ENCODE results near the gene INTS15. TPM values are rescaled to one million over a fixed set of nuclear protein-coding genes. Genes with fewer than 3 reads are reported as not detected.

INTS15 gene
- total RNA-seq, 6 experiments from 2014 or later: 10.2 to 16.6 (median 14.0) TPM

DNA sequence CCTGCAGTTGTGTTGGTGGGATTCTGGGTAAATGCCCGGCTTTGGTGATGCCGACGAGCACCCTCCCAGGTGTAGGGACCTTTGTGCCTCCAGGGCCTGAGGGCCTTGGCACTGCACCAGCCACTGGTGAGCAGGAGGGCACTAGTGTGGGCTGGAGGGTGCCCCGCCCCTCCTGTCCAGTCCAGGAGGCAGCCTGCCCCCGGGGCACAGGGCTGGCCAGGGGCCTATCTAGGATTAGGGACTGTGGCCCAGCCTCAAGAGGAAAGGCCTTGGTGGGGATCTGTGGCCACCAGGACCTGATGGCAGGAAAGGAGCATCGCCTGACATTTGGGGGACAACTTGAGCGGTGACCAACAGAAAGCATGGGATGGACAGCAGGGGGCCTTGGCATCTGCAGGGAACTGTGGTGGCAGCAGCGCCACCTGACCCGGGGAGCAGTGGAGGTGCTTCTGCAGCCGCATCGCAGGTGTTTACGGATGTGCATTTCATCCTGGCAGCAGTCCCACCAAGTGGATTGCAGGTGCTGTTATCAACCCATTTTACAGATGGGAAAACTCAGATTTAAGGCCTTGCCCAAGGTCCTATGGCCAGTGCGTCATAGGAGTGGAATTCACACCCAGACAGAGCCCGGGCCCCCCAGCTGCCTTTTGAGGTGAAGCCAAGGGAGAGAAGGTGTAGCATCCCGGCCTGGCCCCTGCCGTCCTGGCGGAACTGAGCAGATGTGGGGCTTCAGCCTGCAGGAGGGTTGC lies 58.4 kb downstream of the INTS15 start:
- ATAC-seq (no peak), DNase-seq (peak in 1 of 3 donors; percentile 35)
- intact Hi-C loops (cut with DNase I): no loop called here
- 100% methylated on average over 1 of the region's 17 CpGs for WGBS (ENCODE audit: insufficient coverage, low coverage, low lambda C conversion rate, missing lambda C conversion rate)
- TF ChIP-seq, protein P1, sequence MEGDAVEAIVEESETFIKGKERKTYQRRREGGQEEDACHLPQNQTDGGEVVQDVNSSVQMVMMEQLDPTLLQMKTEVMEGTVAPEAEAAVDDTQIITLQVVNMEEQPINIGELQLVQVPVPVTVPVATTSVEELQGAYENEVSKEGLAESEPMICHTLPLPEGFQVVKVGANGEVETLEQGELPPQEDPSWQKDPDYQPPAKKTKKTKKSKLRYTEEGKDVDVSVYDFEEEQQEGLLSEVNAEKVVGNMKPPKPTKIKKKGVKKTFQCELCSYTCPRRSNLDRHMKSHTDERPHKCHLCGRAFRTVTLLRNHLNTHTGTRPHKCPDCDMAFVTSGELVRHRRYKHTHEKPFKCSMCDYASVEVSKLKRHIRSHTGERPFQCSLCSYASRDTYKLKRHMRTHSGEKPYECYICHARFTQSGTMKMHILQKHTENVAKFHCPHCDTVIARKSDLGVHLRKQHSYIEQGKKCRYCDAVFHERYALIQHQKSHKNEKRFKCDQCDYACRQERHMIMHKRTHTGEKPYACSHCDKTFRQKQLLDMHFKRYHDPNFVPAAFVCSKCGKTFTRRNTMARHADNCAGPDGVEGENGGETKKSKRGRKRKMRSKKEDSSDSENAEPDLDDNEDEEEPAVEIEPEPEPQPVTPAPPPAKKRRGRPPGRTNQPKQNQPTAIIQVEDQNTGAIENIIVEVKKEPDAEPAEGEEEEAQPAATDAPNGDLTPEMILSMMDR (IDR thresholded peaks at IDR 0.05): no peak
- no peak for TF ChIP-seq POLR2A (IDR thresholded peaks at IDR 0.05)
- Histone ChIP-seq H3K27ac (no peak overlapping the region), H3K36me3 (peaks cover 0 to 35% (median 12%) of the 10 kb centered on the region in 4 donors), H3K9me3 (no peaks in the 10 kb centered on the region), H3K27me3 (no peaks in the 10 kb centered on the region), H3K4me3 (no peak overlapping the region), H3K4me1 (no peaks in the 10 kb centered on the region)

DNA sequence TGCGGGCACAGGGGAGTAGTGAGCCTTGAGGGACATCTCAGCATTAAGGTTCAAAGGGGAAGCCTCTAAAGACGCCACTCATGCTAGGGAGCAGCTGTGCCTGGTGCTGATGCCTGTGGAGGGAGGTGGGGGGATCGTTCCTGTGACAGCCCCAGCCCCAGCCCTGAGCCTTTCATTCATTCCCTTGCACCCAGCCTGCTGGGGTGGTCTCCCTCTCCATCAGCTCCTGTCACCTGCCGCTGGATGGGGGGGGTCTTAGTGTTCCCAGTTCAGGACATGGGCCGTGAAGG lies 58.9 kb downstream of the INTS15 start:
- Histone ChIP-seq H3K4me1 (no peaks in the 10 kb centered on the region), H3K9me3 (no peaks in the 10 kb centered on the region), H3K36me3 (peaks cover 0 to 31% (median 10%) of the 10 kb centered on the region in 4 donors), H3K27me3 (no peaks in the 10 kb centered on the region), H3K4me3 (no peak overlapping the region), H3K27ac (no peak overlapping the region)
- TF ChIP-seq, protein P1 (IDR thresholded peaks at IDR 0.05): no peak
- TF ChIP-seq POLR2A (IDR thresholded peaks at IDR 0.05): no peak
- WGBS (ENCODE audit: insufficient coverage, low coverage, low lambda C conversion rate, missing lambda C conversion rate): 80% methylated on average over 1 of the region's 5 CpGs
- intact Hi-C loops (cut with DNase I): no loop called here
- ATAC-seq: no peak
- DNase-seq: peak in 1 of 3 donors; percentile 21

DNA sequence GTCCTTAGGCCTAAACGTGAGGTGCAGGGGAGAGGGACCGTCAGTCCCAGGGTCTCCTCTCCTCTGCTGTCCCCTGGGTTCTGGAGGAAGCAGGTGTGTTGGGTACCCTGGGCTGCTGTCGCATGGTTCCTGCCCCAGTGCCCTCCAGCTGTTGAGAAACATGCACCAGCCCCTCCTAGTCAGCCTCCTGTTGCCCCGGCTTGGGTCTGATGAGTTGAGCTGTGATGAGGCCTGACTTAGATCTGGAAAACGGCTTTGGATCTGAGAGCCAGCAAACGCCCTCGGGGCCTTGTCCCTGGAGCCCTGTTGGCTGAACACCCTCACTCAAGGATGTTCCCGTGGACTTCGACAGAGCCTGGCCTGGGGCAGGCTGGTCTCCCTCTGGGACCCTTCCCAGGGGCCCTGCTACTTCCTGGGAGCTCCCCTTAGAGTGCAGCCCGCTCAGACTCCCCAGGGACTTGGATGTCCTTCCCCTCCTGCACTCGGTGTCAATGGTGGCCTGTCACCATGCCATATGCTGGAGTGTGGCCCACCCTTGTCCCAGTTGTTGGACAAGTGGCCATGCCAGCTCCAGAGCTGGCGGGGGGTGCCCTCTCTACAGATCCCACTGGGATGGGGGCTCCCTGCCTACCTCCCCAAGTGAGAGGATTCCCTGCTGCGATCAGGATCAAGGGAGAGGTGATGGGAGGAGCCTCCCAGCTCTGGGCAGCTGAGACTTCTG lies 59.6 kb downstream of the INTS15 start:
- Histone ChIP-seq H3K4me3 (no peak overlapping the region), H3K36me3 (peaks cover 0 to 33% (median 8%) of the 10 kb centered on the region in 4 donors), H3K27ac (no peak overlapping the region), H3K9me3 (no peaks in the 10 kb centered on the region), H3K27me3 (no peaks in the 10 kb centered on the region), H3K4me1 (no peaks in the 10 kb centered on the region)
- intact Hi-C loops (cut with DNase I): no loop called here
- no peak for TF ChIP-seq POLR2A (IDR thresholded peaks at IDR 0.05)
- TF ChIP-seq, protein P1 (IDR thresholded peaks at IDR 0.05): no peak
- no CpG with 5 or more reads among the region's 13 CpGs for WGBS (ENCODE audit: insufficient coverage, low coverage, low lambda C conversion rate, missing lambda C conversion rate)
- DNase-seq (peak in 1 of 3 donors; percentile 43), ATAC-seq (no peak)

DNA sequence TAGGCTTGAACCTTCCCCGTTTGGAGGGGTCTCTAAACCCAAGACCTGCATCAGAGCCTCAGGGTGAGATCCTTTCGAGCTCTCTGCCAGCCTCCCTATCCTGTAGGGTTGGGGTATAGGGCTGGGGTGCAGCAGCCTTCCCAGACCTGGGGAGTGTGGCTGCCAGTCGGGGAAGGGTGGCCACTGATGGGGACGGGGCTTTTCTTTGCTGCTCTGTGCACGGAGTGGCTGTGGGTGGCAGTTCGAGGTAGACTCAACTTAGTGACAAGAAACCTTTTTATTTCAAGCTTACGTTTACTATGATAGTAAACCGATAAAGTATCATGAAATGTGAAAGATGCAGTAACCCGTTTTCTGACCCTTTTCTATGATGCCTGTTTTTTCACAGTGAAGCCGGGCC lies 60.3 kb downstream of the INTS15 start:
- peaks cover 0 to 28% (median 8%) of the 10 kb centered on the region in 4 donors for H3K36me3 ChIP-seq
- H3K27me3 ChIP-seq: no peaks in the 10 kb centered on the region
- 98% methylated on average over 9 of the region's 10 CpGs for WGBS (ENCODE audit: insufficient coverage, low coverage, low lambda C conversion rate, missing lambda C conversion rate)
- H3K4me1 ChIP-seq: no peaks in the 10 kb centered on the region
- no peaks in the 10 kb centered on the region for H3K9me3 ChIP-seq
- H3K4me3 ChIP-seq: no peak overlapping the region
- TF ChIP-seq, protein P1 (IDR thresholded peaks at IDR 0.05): no peak
- TF ChIP-seq POLR2A (IDR thresholded peaks at IDR 0.05): no peak
- no peak overlapping the region for H3K27ac ChIP-seq
- intact Hi-C loops (cut with DNase I): no loop called here
- DNase-seq (peak in 1 of 3 donors; percentile 13), ATAC-seq (no peak)
